Tibial nerve (tissue), 4 donors: ENCODE measurements around the gene WDR70. TPM values are rescaled to one million over a fixed set of nuclear protein-coding genes. Genes with fewer than 3 reads are reported as not detected.

ENCODE experiments used
- DNase-seq, 2 donors: peaks; one replicate each; pipeline ENCODE4 v3.0.0-alpha.2; 2019; ENCODE audit warnings: low spot score in 2 of 2
- H3K27ac ChIP-seq, 4 donors: fragments of 200-600 bp; sonication (generic) in 3 of 4; one replicate each; pipeline ENCODE4 v1.5.1; 2017 to 2019; ENCODE audit warnings: mild to moderate bottlenecking in 1 of 4
- H3K27me3 ChIP-seq, 2 donors: fragments of 200-600 bp; sonication (generic) in 1 of 2; one replicate each; pipeline versions ENCODE4 v1.5.1 to v1.6.0; 2017 to 2019
- H3K36me3 ChIP-seq, 3 donors: fragments of 200-600 bp; sonication (generic); one replicate each; pipeline ENCODE4 v1.5.1; 2018 to 2019
- H3K4me1 ChIP-seq, 4 donors: fragments of 200-600 bp; sonication (generic) in 3 of 4; one replicate each; pipeline ENCODE4 v1.5.1; 2017 to 2019
- H3K4me3 ChIP-seq, 4 donors: fragments of 200-600 bp; sonication (generic) in 3 of 4; one replicate each; pipeline ENCODE4 v1.5.1; 2017 to 2019; ENCODE audit warnings: mild to moderate bottlenecking in 1 of 4, moderate library complexity in 1 of 4
- H3K9me3 ChIP-seq, 4 donors: fragments of 200-600 bp; sonication (generic) in 3 of 4; one replicate each; pipeline ENCODE4 v1.5.1; 2017 to 2019
- CTCF ChIP-seq, 5 experiments: fragments of 200-600 bp in 3 of 5; fragments of 450-650 bp in 2 of 5; sonication (generic) in 3 of 5; IDR thresholded peaks; one replicate each; pipeline ENCODE4 v1.5.1; 2016 to 2019; ENCODE audit warnings: antibody characterized with exemption in 5 of 5, mild to moderate bottlenecking in 3 of 5, moderate library complexity in 2 of 5
- EP300 ChIP-seq, 2 donors: sonication (generic); formaldehyde crosslinking; IDR thresholded peaks; one replicate each; pipeline ENCODE4 v1.6.1; 2017; ENCODE audit warnings: antibody characterized with exemption in 2 of 2, mild to moderate bottlenecking in 1 of 2
- POLR2A ChIP-seq, 2 donors: fragments of 450-650 bp; IDR thresholded peaks; one replicate each; pipeline ENCODE4 v1.6.1; 2017; ENCODE audit warnings: antibody characterized with exemption in 2 of 2, mild to moderate bottlenecking in 2 of 2, moderate library complexity in 2 of 2
- WGBS, 2 donors: methylation state at CpG; one replicate each; pipeline ENCODE4 v1.1.5; 2018; 5-methylcytosine and 5-hydroxymethylcytosine counted together
- total RNA-seq, 4 donors: library from RNA; depleted of rRNA; stranded (reverse); fragments of >200 nt; gene quantifications; one replicate each; pipeline ENCODE4 v1.1.0, GENCODE V29; 2016

The WDR70 gene
- total RNA-seq, 4 donors from 2014 or later, result 35.1 to 68.6 (median 47.4) TPM

GRCh38 chr5:37603072-37603471 is 224.0 kb downstream of the WDR70 start:
- WGBS, 2 donors, result 83 to 98% methylated on average over 1 of the region's 1 CpG

DNA sequence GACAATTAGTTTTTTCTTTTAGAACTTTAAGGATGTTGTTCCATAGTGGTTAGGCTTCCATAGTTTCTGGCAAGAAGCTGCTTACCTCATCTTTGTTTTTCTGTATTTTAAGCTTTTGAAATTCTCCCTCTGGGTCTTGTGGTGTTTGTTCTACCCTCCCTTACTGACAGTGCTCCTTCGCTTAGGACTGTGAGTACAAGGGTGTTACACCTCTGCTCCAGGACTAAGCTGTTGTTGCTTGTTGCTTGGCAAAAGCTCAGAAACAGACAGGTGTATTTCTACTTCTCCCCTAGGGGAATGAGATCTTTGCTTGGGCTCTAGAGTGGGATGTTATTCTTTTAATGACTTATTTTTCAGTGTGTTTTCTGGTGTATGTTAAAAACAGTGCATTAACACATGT is 225.2 kb downstream of the WDR70 start:
- WGBS, 2 donors, result 68 to 80% methylated on average over 1 of the region's 1 CpG
- Histone ChIP-seq H3K9me3 (peaks cover 0 to 17% (median 0%) of the 10 kb centered on the region in 4 donors), H3K36me3 (peaks cover 0 to 37% (median 0%) of the 10 kb centered on the region in 3 donors), H3K4me1 (no peaks in the 10 kb centered on the region), H3K27ac (no peak overlapping the region), H3K4me3 (no peak overlapping the region), H3K27me3 (no peaks in the 10 kb centered on the region)
- no peak for DNase-seq
- TF ChIP-seq CTCF (IDR thresholded peaks at IDR 0.05) (no peak), EP300 (IDR thresholded peaks at IDR 0.05) (no peak), POLR2A (IDR thresholded peaks at IDR 0.05) (no peak)

More at GRCh38 chr5:37603072-37603471, 224.0 kb downstream of the WDR70 start:
- H3K4me1 ChIP-seq, result no peaks in the 10 kb centered on the region
- no peaks in the 10 kb centered on the region for H3K27me3 ChIP-seq
- no peak overlapping the region for H3K4me3 ChIP-seq
- peaks cover 0 to 17% (median 0%) of the 10 kb centered on the region in 4 donors for H3K9me3 ChIP-seq
- TF ChIP-seq CTCF (IDR thresholded peaks at IDR 0.05), result no peak
- no peak for TF ChIP-seq POLR2A (IDR thresholded peaks at IDR 0.05)
- TF ChIP-seq EP300 (IDR thresholded peaks at IDR 0.05), result no peak
- peaks cover 0 to 36% (median 0%) of the 10 kb centered on the region in 3 donors for H3K36me3 ChIP-seq
- H3K27ac ChIP-seq, result no peak overlapping the region
- DNase-seq, result no peak

DNA sequence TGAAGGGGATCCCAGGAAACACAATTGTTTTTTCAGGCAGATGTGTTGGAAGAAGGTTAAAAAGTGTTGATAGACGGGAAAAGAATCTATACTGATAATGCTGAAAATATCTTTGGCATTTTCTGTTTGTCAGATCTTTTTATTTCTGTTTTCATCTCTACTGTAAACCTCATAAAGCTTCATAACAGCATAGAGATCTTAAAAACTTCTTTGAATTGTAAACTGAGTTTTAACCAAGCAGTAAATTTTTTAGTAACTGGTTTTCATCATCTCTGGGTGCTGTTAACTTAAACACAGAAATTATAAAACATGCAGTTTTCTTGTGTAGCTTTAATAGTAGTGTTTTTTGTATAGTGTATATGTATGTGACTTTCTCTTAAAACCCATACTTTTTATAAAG is 227.0 kb downstream of the WDR70 start:
- Histone ChIP-seq H3K9me3 (peaks cover 0 to 5% (median 0%) of the 10 kb centered on the region in 4 donors), H3K27me3 (no peaks in the 10 kb centered on the region), H3K27ac (no peak overlapping the region), H3K4me3 (no peak overlapping the region), H3K4me1 (no peaks in the 10 kb centered on the region), H3K36me3 (peaks cover 0 to 32% (median 0%) of the 10 kb centered on the region in 3 donors)
- no peak for DNase-seq
- 71 to 82% methylated on average over 1 of the region's 1 CpG for WGBS, 2 donors
- TF ChIP-seq EP300 (IDR thresholded peaks at IDR 0.05) (no peak), CTCF (IDR thresholded peaks at IDR 0.05) (no peak)

DNA sequence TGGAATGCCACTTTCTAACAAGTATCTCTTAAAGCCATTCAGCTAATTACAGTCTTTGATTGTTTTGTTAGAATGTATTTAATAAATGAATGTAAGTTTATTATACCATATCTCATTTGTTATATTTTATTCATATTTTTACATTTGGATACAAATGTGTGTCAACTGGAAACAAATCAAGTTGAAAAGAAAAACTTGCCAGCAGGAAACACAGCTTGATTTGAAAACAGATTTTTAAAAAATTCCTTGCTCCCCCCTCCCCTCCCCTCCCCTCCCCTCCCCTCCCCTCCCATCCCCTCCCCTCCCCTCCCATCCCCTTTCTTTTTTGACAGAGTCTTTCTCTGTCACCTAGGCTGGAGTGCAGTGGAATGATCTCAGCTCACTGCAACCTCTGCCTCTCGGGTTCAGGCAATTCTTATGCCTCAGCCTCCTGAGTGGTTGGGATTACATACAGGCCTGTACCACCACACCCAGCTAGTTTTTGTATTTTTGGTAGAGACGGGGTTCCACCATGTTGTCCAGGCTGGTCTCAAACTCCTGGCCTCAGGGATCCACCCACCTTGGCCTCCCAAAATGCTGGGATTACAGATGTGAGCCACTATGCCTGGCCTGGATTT is 227.6 kb downstream of the WDR70 start:
- peaks cover 0 to 28% (median 0%) of the 10 kb centered on the region in 3 donors for H3K36me3 ChIP-seq
- no peaks in the 10 kb centered on the region for H3K27me3 ChIP-seq
- H3K4me1 ChIP-seq, result no peaks in the 10 kb centered on the region
- H3K27ac ChIP-seq, result no peak overlapping the region
- 79 to 94% methylated on average over 2 of the region's 2 CpGs for WGBS, 2 donors
- DNase-seq, result no peak
- TF ChIP-seq EP300 (IDR thresholded peaks at IDR 0.05) (no peak), POLR2A (IDR thresholded peaks at IDR 0.05) (no peak), CTCF (IDR thresholded peaks at IDR 0.05) (no peak)
- H3K9me3 ChIP-seq, result no peaks in the 10 kb centered on the region
- H3K4me3 ChIP-seq, result no peak overlapping the region

DNA sequence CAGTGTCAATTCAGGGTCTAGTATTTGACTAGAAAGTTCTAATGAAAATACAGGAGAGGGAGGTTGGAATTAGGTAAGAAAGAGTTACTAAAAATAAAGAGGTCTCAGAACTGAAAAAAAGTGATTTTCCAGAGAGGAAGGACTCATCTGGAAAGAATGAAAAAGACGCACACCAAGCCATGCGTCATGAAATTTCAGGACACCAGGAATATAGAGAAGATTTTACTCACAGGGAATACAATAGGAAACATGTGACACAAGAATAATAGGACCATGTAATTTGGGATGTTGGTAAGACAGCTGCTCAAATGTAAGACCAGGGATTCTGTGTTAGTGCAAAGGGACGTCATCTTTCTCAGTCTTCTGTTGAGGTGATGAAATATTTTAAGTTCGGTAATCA is 236.1 kb downstream of the WDR70 start:
- DNase-seq, result no peak
- Histone ChIP-seq H3K4me1 (no peaks in the 10 kb centered on the region), H3K27me3 (no peaks in the 10 kb centered on the region), H3K27ac (no peak overlapping the region), H3K4me3 (no peak overlapping the region), H3K9me3 (no peaks in the 10 kb centered on the region), H3K36me3 (no peaks in the 10 kb centered on the region)
- TF ChIP-seq CTCF (IDR thresholded peaks at IDR 0.05) (no peak), EP300 (IDR thresholded peaks at IDR 0.05) (no peak), POLR2A (IDR thresholded peaks at IDR 0.05) (no peak)
- WGBS, 2 donors, result 86 to 87% methylated on average over 4 of the region's 4 CpGs
